DMS153 (cell line): ENCODE results near the gene RCE1.

Source experiments
- DNase-seq: peaks from one replicate; lab custom pipeline; 2025; lab: John Stamatoyannopoulos, UW

RCE1 gene

GRCh38 chr11:66887526-66887925 lies 44.3 kb downstream of the RCE1 start:
- no peak for DNase-seq

GRCh38 chr11:66888282-66888681 lies 45.0 kb downstream of the RCE1 start:
- no peak for DNase-seq

- DNase-seq: no peak
Observed at GRCh38 chr11:66889960-66890359, 46.7 kb downstream of the RCE1 start.

- DNase-seq: no peak
Observed at GRCh38 chr11:66891851-66892660, 48.8 kb downstream of the RCE1 start.

GRCh38 chr11:66892911-66893310 lies 49.7 kb downstream of the RCE1 start:
- DNase-seq: no peak

GRCh38 chr11:66894141-66894540 lies 50.9 kb downstream of the RCE1 start:
- DNase-seq: no peak
